ENCODE results near the gene HIP1.

DNA sequence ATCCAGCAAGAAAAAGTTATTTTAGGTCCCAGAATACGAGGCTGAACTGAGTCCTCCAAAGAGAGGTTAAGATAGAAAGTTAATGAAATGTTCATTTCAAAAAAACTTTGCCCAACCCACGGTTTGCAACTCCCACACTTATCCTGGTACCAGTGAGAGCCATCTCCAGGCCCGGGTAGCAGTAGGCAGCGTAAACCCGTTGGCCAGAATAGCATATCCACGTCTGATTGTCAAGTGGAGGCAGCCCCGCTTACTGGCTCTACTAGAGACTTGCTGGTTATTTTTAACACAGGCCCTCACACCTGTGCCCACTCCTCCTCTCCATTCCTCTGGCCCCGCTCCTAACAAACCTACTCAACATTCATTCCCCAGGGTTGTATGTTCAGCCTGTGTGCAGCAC lies 109.7 kb downstream of the HIP1 start:
- TF ChIP-seq GATA2 (IDR thresholded peaks at IDR 0.05; ENCODE audit: low read depth, low read length): no peak
- no peak for TF ChIP-seq GATA3 (IDR thresholded peaks at IDR 0.05; ENCODE audit: low read depth, low read length)

All from SH-SY5Y (cell line).